Lower lobe of right lung (tissue), 2 donors: ENCODE measurements around the gene ACOT11. TPM values are rescaled to one million over a fixed set of nuclear protein-coding genes. Genes with fewer than 3 reads are reported as not detected.
A peak's percentile ranks its signal among the peaks of the same experiment; 100 is the strongest.

Experiments used
- ATAC-seq, 2 donors: fragments of 200-7000 bp; cut with Tn5 transposase; one replicate each; pipeline ENCODE4 v1.9.1; 2020 to 2022; ENCODE audit warnings: mild to moderate bottlenecking in 2 of 2, moderate library complexity in 2 of 2
- DNase-seq: peaks from one replicate; pipeline ENCODE4 v3.0.0-alpha.2; 2020
- H3K27ac ChIP-seq: fragments of 200-600 bp; one replicate; pipeline ENCODE4 v1.8.0; 2022
- H3K27me3 ChIP-seq: fragments of 200-600 bp; one replicate; pipeline ENCODE4 v1.8.0; 2022; ENCODE audit warnings: low read depth
- H3K36me3 ChIP-seq: fragments of 200-600 bp; one replicate; pipeline ENCODE4 v1.8.0; 2022; ENCODE audit warnings: mild to moderate bottlenecking
- H3K4me1 ChIP-seq: fragments of 200-600 bp; one replicate; pipeline ENCODE4 v1.8.0; 2022
- H3K4me3 ChIP-seq: fragments of 200-600 bp; one replicate; pipeline ENCODE4 v1.8.0; 2022; ENCODE audit warnings: mild to moderate bottlenecking
- H3K9me3 ChIP-seq: fragments of 200-600 bp; one replicate; pipeline ENCODE4 v1.8.0; 2022
- CTCF ChIP-seq: fragments of 200-600 bp; IDR thresholded peaks from one replicate; pipeline ENCODE4 v1.8.0; 2022; ENCODE audit warnings: antibody characterized with exemption, mild to moderate bottlenecking
- intact Hi-C: fragments of 100-400 bp; cut with DNase I; formaldehyde crosslinking; loops from one replicate; pipeline ENCODE4 v1.11.0; 2022
- total RNA-seq: library from RNA; stranded (reverse); fragmentation: NEBNext Ultra II Directional; extraction: Animal tissue kit (Norgen Biotek cat#: 25700); gene quantifications from one replicate; pipeline ENCODE4 v1.2.1, GENCODE V29; 2021
- donor health status: DM: no; HTN: yes; CAD: no; lungs with severe emphysema.

The ACOT11 gene
- total RNA-seq, 1 donor from 2014 or later = 5.0 TPM

GRCh38 chr1:54542120-54542961, 5.7 kb upstream of the ACOT11 start:
- intact Hi-C loops = no loop called here
- H3K9me3 ChIP-seq = no peaks in the 10 kb centered on the region
- H3K36me3 ChIP-seq = no peaks in the 10 kb centered on the region
- H3K4me1 ChIP-seq = peaks cover 26% of the 10 kb centered on the region
- H3K27me3 ChIP-seq = no peaks in the 10 kb centered on the region
- ATAC-seq (peak; percentile 89 to 91), DNase-seq (peak; percentile 74)
- no peak for TF ChIP-seq CTCF
- H3K4me3 ChIP-seq = peak overlapping the region; percentile 62
- H3K27ac ChIP-seq = peak overlapping the region; percentile 57

GRCh38 chr1:54542962-54543539, 5.0 kb upstream of the ACOT11 start:
- H3K36me3 ChIP-seq = no peaks in the 10 kb centered on the region
- H3K4me1 ChIP-seq = peaks cover 26% of the 10 kb centered on the region
- no peak for DNase-seq
- intact Hi-C loops = no loop called here
- ATAC-seq = no peak
- H3K4me3 ChIP-seq = peak overlapping the region; percentile 62
- TF ChIP-seq CTCF = no peak
- no peaks in the 10 kb centered on the region for H3K9me3 ChIP-seq
- peak overlapping the region; percentile 57 for H3K27ac ChIP-seq
- H3K27me3 ChIP-seq = no peaks in the 10 kb centered on the region

GRCh38 chr1:54543729-54544496, 4.1 kb upstream of the ACOT11 start:
- H3K36me3 ChIP-seq = no peaks in the 10 kb centered on the region
- no peaks in the 10 kb centered on the region for H3K27me3 ChIP-seq
- ATAC-seq (no peak), DNase-seq (no peak)
- no peak for TF ChIP-seq CTCF
- intact Hi-C loops = no loop called here
- H3K27ac ChIP-seq = no peak overlapping the region
- peaks cover 30% of the 10 kb centered on the region for H3K4me1 ChIP-seq
- no peak overlapping the region for H3K4me3 ChIP-seq
- H3K9me3 ChIP-seq = no peaks in the 10 kb centered on the region

GRCh38 chr1:54545916-54546635, 2.0 kb upstream of the ACOT11 start:
- Histone ChIP-seq H3K9me3 (no peaks in the 10 kb centered on the region), H3K27me3 (no peaks in the 10 kb centered on the region), H3K4me3 (no peak overlapping the region), H3K36me3 (no peaks in the 10 kb centered on the region), H3K27ac (no peak overlapping the region), H3K4me1 (peaks cover 30% of the 10 kb centered on the region)
- TF ChIP-seq CTCF = no peak
- intact Hi-C loops = no loop called here
- ATAC-seq = no peak
- DNase-seq = no peak
